ENCODE data around the gene DVL1. TPM values are rescaled to one million over a fixed set of nuclear protein-coding genes. Genes with fewer than 3 reads are reported as not detected.
"Not testable (repeated sequence)": the region's sequence is repeated elsewhere in the genome, so short reads cannot be mapped to it uniquely, and the experiment has no call there.

Gene DVL1
- polyA plus RNA-seq, 1 donor, result 45.4 TPM

DNA sequence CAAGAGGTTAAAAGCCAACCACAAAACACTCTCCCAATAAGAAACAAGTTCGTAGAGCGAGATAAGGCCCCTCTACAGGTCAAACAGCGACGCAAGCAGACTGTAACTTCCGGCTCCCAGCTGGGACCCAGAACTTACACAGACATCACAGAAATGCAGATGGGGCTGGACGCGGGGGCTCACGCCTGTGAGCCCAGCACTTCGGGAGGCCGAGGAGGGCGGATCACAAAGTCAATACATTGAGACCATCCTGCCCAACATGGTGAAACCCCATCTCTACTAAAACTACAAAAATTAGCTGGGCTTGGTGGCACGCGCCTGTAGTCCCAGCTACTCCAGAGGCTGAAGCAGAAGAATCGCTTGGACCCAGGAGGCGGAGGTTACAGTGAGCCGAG lies 38.9 kb upstream of the DVL1 start:
- no peak overlapping the region for H3K27ac ChIP-seq (ENCODE audit: low read length)
- H3K9me3 ChIP-seq (ENCODE audit: control insufficient read depth, low read depth, low read length), result peaks cover 6% of the 10 kb centered on the region
- WGBS (ENCODE audit: insufficient coverage, low lambda C conversion rate), result 100% methylated on average over 3 of the region's 16 CpGs
- no peaks in the 10 kb centered on the region for H3K27me3 ChIP-seq (ENCODE audit: control insufficient read depth, insufficient read depth, low read length)
- no peaks in the 10 kb centered on the region for H3K4me1 ChIP-seq (ENCODE audit: control insufficient read depth, insufficient read depth, low read length)
- H3K36me3 ChIP-seq (ENCODE audit: control insufficient read depth, insufficient read depth, low read length), result peaks cover 78% of the 10 kb centered on the region
- no peak overlapping the region for H3K4me3 ChIP-seq (ENCODE audit: low read length)
- no peak for DNase-seq

DNA sequence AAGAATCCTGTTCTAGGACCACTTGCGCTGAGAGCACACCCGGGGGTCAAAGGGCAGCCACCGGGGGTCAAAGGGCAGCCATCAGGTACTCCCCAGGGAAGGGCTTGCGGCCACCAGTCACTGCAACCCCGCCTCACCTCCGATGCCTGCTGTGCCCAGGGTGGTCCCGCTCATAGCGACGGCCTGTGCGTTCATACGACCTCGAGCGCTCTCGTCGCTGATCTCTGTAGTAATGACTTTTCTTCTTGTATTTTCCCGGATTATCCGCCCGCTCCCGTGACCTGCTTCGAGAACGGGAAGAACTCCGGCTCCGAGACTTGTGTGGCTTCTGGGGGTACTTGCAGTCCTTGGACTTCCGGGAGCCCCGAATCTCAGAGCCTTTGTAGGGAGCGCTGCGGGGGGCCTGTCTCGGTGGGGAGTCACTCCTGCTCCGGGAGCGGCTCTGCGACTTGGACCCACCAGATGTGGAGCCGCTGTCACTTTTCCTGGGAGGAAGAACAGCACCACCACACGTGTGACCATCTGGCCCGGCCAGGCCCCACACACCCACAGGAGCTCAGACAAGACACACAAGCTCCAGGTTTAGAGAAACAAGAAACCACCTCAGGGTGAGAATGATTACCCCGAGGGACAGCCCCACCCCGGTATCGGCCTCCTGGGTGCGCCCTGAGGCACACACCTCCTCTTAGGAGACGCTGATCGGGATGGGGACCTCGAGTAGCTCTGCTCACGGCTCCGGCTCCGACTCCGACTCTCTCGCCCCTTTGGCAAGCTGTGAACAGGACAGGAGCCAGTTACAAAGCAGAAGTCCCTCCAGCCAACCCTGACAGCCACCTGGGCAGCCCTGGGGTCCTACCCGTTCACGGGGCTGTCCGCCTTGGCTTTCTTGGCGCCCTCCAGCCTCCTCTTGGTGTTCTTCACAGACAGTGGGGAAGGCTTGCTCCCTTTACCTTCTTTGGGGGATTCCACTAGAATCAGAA lies 38.2 kb upstream of the DVL1 start:
- Histone ChIP-seq H3K27me3 (ENCODE audit: control insufficient read depth, insufficient read depth, low read length) (no peaks in the 10 kb centered on the region), H3K4me3 (ENCODE audit: low read length) (no peak overlapping the region), H3K27ac (ENCODE audit: low read length) (no peak overlapping the region), H3K9me3 (ENCODE audit: control insufficient read depth, low read depth, low read length) (peaks cover 6% of the 10 kb centered on the region), H3K4me1 (ENCODE audit: control insufficient read depth, insufficient read depth, low read length) (no peaks in the 10 kb centered on the region), H3K36me3 (ENCODE audit: control insufficient read depth, insufficient read depth, low read length) (peaks cover 71% of the 10 kb centered on the region)
- DNase-seq, result no peak
- no CpG with 5 or more reads among the region's 50 CpGs for WGBS (ENCODE audit: insufficient coverage, low lambda C conversion rate)

DNA sequence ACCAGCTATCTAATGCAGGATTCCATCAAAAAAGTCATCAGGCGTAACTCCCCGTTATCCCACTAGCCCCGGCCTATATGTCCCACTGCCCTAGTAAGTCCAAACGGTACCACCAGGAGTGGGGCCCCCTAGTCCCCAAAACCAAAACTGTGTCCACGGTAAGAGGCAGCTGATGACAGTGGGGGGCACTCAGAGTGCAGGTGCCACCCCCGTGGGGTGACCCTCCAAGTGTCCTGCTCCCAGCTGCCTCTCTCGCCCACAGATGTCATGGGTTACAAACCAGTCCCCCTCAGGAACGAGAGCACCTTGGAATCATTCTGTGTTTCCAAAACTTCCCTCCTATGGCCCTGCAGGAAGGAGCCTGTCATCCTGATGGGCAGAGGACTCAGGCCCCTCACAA lies 36.7 kb upstream of the DVL1 start:
- WGBS (ENCODE audit: insufficient coverage, low lambda C conversion rate), result no CpG with 5 or more reads among the region's 8 CpGs
- H3K27me3 ChIP-seq (ENCODE audit: control insufficient read depth, insufficient read depth, low read length), result no peaks in the 10 kb centered on the region
- H3K36me3 ChIP-seq (ENCODE audit: control insufficient read depth, insufficient read depth, low read length), result peaks cover 66% of the 10 kb centered on the region
- DNase-seq, result no peak
- H3K27ac ChIP-seq (ENCODE audit: low read length), result no peak overlapping the region
- no peaks in the 10 kb centered on the region for H3K4me1 ChIP-seq (ENCODE audit: control insufficient read depth, insufficient read depth, low read length)
- no peak overlapping the region for H3K4me3 ChIP-seq (ENCODE audit: low read length)
- peaks cover 6% of the 10 kb centered on the region for H3K9me3 ChIP-seq (ENCODE audit: control insufficient read depth, low read depth, low read length)

DNA sequence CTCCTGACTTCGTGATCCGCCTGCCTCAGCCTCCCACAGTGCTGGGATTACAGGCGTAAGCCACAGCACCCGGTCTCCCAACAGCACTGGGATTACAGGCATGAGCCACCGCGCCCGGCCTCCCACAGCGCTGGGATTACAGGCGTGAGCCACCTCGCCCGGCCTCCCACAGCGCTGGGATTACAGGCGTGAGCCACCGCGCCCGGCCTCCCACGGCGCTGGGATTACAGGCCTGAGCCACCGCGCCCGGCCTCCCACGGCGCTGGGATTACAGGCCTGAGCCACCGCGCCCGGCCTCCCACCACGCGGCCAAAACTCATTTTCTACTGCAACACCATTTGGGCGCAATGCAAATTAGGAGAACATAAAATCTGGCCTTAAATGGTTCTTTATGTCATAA lies 36.1 kb upstream of the DVL1 start:
- peaks cover 61% of the 10 kb centered on the region for H3K36me3 ChIP-seq (ENCODE audit: control insufficient read depth, insufficient read depth, low read length)
- H3K27ac ChIP-seq (ENCODE audit: low read length); H3K27me3 ChIP-seq (ENCODE audit: control insufficient read depth, insufficient read depth, low read length); H3K9me3 ChIP-seq (ENCODE audit: control insufficient read depth, low read depth, low read length); H3K4me3 ChIP-seq (ENCODE audit: low read length); DNase-seq; H3K4me1 ChIP-seq (ENCODE audit: control insufficient read depth, insufficient read depth, low read length): not testable (repeated sequence)
- no CpG with 5 or more reads among the region's 29 CpGs for WGBS (ENCODE audit: insufficient coverage, low lambda C conversion rate)

DNA sequence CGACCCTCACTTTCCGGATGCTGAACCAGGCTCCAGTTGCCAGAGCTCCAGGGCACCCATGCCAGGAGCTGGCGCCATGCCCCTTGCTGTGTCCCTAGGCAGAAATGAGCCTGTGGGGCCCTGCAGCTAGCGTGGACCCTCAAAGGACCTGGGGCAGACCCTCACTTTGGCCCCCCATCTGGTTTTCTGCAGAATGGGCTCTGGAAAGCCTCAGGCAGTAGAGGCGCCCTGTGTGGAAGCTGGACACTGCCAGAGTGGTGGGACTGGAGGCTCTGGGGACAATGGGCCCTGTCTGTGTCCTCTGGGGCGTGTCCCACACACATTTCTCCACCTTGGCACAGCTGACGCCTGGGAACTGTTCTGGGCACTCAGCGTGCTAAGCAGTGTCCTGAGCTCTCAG lies 32.1 kb upstream of the DVL1 start:
- H3K36me3 ChIP-seq (ENCODE audit: control insufficient read depth, insufficient read depth, low read length), result peaks cover 22% of the 10 kb centered on the region
- no peak overlapping the region for H3K27ac ChIP-seq (ENCODE audit: low read length)
- H3K27me3 ChIP-seq (ENCODE audit: control insufficient read depth, insufficient read depth, low read length), result no peaks in the 10 kb centered on the region
- no peak for DNase-seq
- H3K9me3 ChIP-seq (ENCODE audit: control insufficient read depth, low read depth, low read length), result no peaks in the 10 kb centered on the region
- no peak overlapping the region for H3K4me3 ChIP-seq (ENCODE audit: low read length)
- H3K4me1 ChIP-seq (ENCODE audit: control insufficient read depth, insufficient read depth, low read length), result no peaks in the 10 kb centered on the region
- no CpG with 5 or more reads among the region's 8 CpGs for WGBS (ENCODE audit: insufficient coverage, low lambda C conversion rate)

DNA sequence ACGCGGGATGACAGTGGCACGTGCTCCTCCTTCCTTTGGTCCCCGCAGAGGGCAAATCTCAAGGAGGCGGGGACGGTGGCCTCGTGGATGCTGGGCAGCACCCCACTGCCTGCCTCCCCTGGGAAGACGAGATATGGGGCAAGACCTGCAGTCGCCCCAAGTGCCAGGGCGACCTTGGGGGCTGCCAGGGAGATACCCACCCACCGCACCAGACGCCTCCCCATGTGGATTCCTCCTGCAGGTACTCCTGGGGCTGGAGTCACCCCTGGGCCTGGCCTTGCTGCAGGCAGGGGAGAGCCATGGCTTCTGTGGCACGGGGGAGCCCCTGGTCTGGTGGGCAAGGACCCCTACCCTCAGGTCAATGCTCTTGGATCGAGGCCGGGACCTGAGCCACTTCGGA lies 31.6 kb upstream of the DVL1 start:
- whole genome bisulfite sequencing (ENCODE audit: insufficient coverage, low lambda C conversion rate), result no CpG with 5 or more reads among the region's 16 CpGs
- no peak overlapping the region for H3K4me3 ChIP-seq (ENCODE audit: low read length)
- H3K27me3 ChIP-seq (ENCODE audit: control insufficient read depth, insufficient read depth, low read length), result no peaks in the 10 kb centered on the region
- no peaks in the 10 kb centered on the region for H3K9me3 ChIP-seq (ENCODE audit: control insufficient read depth, low read depth, low read length)
- H3K4me1 ChIP-seq (ENCODE audit: control insufficient read depth, insufficient read depth, low read length), result peaks cover 4% of the 10 kb centered on the region
- H3K27ac ChIP-seq (ENCODE audit: low read length), result no peak overlapping the region
- peaks cover 18% of the 10 kb centered on the region for H3K36me3 ChIP-seq (ENCODE audit: control insufficient read depth, insufficient read depth, low read length)
- DNase-seq, result no peak

DNA sequence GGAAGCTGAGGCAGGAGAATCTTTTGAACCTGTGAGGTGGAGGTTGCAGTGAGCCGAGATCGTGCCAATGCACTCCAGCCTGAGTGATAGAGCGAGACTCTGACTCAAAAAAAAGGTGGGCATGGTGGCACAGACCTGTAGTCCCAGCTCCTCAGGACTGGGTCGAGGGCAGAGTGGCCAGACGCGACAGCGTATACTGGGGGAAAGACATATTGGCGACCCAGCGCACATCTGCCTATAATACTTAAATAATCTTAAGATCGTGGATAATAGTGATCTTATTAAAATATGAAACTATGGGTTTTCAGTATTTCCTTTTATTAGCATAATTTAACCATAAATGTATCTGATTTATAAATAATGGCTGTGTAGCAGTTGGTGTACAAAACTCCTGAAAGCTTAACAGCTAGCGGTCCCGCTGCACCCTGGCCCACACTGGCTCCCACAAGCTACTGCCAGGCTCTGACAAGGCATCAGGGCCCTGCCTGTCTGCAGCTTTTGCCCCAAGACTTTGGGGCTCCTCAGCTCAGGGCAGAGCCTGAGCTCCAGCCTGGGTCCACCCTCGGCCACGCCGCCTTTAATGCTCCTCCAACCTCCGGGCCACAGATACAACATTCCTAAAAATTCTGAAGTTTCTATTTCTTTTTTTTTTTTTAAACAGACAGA lies 28.5 kb upstream of the DVL1 start:
- DNase-seq, result no peak
- peaks cover 19% of the 10 kb centered on the region for H3K36me3 ChIP-seq (ENCODE audit: control insufficient read depth, insufficient read depth, low read length)
- 100% methylated on average over 2 of the region's 16 CpGs for WGBS (ENCODE audit: insufficient coverage, low lambda C conversion rate)
- peaks cover 20% of the 10 kb centered on the region for H3K4me1 ChIP-seq (ENCODE audit: control insufficient read depth, insufficient read depth, low read length)
- no peaks in the 10 kb centered on the region for H3K9me3 ChIP-seq (ENCODE audit: control insufficient read depth, low read depth, low read length)
- no peak overlapping the region for H3K27ac ChIP-seq (ENCODE audit: low read length)
- no peaks in the 10 kb centered on the region for H3K27me3 ChIP-seq (ENCODE audit: control insufficient read depth, insufficient read depth, low read length)
- H3K4me3 ChIP-seq (ENCODE audit: low read length), result no peak overlapping the region

DNA sequence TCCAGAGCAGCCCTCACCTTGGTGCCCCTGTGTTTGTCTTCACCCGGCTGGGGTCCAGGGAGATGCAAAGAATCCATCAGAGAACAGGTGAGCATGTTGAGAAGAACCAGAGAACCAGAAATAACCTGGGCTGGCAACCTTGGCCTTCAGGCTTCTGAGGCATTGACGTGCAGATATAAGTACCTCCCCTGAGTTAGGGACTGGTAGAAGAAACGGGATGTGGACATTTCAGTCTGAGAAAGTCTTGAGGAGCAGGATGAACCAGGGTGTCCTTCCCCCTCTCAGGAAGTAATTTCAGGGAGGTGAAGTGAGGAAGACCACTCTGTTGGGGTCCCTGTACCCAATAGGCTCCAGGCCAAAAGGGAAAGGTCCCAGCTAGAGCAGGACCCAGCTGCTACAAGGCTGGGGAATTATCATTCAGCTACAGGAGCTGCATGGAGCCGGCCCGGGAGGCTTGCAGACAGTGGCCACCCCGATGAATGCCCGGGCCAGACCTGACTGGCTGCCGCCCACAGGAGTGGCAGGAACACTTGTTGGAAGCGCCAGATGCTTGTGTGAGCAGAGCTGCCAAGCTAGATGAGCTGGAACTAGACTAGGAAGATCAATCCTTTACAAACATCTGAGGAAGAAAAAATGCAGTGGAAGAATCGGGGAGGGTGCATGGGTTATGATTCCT lies 27.5 kb upstream of the DVL1 start:
- Histone ChIP-seq H3K4me3 (ENCODE audit: low read length) (no peak overlapping the region), H3K27ac (ENCODE audit: low read length) (no peak overlapping the region), H3K27me3 (ENCODE audit: control insufficient read depth, insufficient read depth, low read length) (no peaks in the 10 kb centered on the region), H3K4me1 (ENCODE audit: control insufficient read depth, insufficient read depth, low read length) (peaks cover 28% of the 10 kb centered on the region), H3K36me3 (ENCODE audit: control insufficient read depth, insufficient read depth, low read length) (peaks cover 23% of the 10 kb centered on the region), H3K9me3 (ENCODE audit: control insufficient read depth, low read depth, low read length) (no peaks in the 10 kb centered on the region)
- WGBS (ENCODE audit: insufficient coverage, low lambda C conversion rate), result no CpG with 5 or more reads among the region's 10 CpGs
- no peak for DNase-seq

DNA sequence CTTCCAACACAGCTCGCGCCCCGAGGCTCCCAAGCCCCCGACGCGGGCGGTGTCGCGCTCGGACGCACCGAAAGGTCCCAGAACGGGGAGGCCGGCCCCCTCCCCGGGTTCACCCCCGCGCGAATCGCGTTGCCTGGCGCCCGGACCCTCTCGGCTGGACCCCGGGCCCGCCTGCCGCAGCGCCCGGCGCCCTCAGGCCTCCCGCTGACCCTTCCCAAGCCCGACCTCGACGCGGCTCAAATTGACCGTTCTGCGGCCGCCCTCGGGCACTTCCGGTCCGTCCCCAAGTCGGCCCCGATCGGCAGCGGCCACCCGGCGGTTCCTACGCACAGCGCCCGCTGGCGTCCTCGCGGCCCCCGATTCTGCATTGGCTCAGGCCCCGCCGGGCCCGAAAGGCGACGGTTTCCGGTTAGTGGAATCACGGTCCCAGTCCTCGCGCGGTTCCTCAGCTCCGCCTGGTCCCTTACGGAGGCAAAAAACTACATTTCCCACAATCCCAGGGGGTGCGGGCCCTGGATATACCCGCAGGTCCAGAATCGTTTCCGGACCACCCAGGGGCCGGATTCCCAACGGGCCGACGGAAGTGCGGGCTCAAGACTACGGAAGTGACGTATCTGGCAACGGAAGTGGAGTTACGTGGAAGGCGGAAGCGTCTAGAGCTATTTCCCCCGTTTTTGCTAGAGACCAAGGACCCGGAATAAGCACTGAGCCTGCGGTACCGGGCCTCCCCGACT lies 25.9 kb upstream of the DVL1 start, which contains the start of gene AURKAIP1:
Gene AURKAIP1 (minus strand): TSS at position 279 of the 734 bp plus-strand sequence. CDS start 451 bp downstream, outside the sequence.
- H3K27me3 ChIP-seq (ENCODE audit: control insufficient read depth, insufficient read depth, low read length), result no peaks in the 10 kb centered on the region
- H3K4me1 ChIP-seq (ENCODE audit: control insufficient read depth, insufficient read depth, low read length), result peaks cover 34% of the 10 kb centered on the region
- H3K9me3 ChIP-seq (ENCODE audit: control insufficient read depth, low read depth, low read length), result no peaks in the 10 kb centered on the region
- DNase-seq, result peak; percentile 100
- peaks cover 15% of the 10 kb centered on the region for H3K36me3 ChIP-seq (ENCODE audit: control insufficient read depth, insufficient read depth, low read length)
- peak within 1 kb of the TSS; percentile 79 for H3K27ac ChIP-seq (ENCODE audit: low read length)
- 0% methylated on average over 1 of the region's 85 CpGs for WGBS (ENCODE audit: insufficient coverage, low lambda C conversion rate)
- H3K4me3 ChIP-seq (ENCODE audit: low read length), result peak within 1 kb of the TSS; percentile 98

DNA sequence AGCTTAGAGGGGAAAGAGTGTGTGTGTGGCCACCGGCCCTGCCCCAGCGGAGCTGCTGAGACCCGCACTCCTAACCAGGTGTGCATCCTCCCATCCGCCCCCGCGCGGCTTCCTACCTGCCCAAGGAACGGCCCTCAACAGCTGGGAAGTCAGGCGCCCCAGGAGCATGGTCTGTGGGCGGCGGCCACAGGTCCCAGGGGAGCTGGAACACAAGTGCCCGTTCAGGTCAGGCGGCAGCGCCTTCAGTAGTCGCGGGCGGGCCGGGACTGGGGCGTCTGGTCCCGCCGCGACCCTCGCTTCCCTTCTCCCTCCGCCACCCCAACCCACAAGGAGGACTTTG lies 25.3 kb upstream of the DVL1 start:
- H3K27ac ChIP-seq (ENCODE audit: low read length), result peak overlapping the region; percentile 79
- no CpG with 5 or more reads among the region's 24 CpGs for WGBS (ENCODE audit: insufficient coverage, low lambda C conversion rate)
- no peak for DNase-seq
- H3K9me3 ChIP-seq (ENCODE audit: control insufficient read depth, low read depth, low read length), result no peaks in the 10 kb centered on the region
- H3K4me1 ChIP-seq (ENCODE audit: control insufficient read depth, insufficient read depth, low read length), result peaks cover 34% of the 10 kb centered on the region
- no peaks in the 10 kb centered on the region for H3K27me3 ChIP-seq (ENCODE audit: control insufficient read depth, insufficient read depth, low read length)
- H3K4me3 ChIP-seq (ENCODE audit: low read length), result peak overlapping the region; percentile 98
- H3K36me3 ChIP-seq (ENCODE audit: control insufficient read depth, insufficient read depth, low read length), result peaks cover 15% of the 10 kb centered on the region

All from large intestine (tissue), 3 donors.